Right lobe of liver (tissue), 6 donors: ENCODE measurements around the gene SHKBP1. TPM values are rescaled to one million over a fixed set of nuclear protein-coding genes. Genes with fewer than 3 reads are reported as not detected.
"Not testable (repeated sequence)": the region's sequence is repeated elsewhere in the genome, so short reads cannot be mapped to it uniquely, and the experiment has no call there.

Source experiments
- ATAC-seq, 4 donors: fragments of 200-7000 bp; cut with Tn5 transposase; one replicate each; pipeline ENCODE4 v1.9.1; 2020; ENCODE audit warnings: mild to moderate bottlenecking in 4 of 4, moderate library complexity in 4 of 4
- DNase-seq, 3 donors: peaks; one replicate each; pipeline ENCODE4 v3.0.0-alpha.2; 2020
- H3K27ac ChIP-seq, 3 donors: fragments of 200-600 bp; one replicate each; pipeline ENCODE4 v1.8.0; 2022
- H3K27me3 ChIP-seq, 2 donors: fragments of 200-600 bp; one replicate each; pipeline ENCODE4 v1.8.0; 2022
- H3K36me3 ChIP-seq, 4 donors: fragments of 200-600 bp; sonication (generic) in 1 of 4; one replicate each; pipeline versions ENCODE4 v1.5.1 to v1.8.0; 2017 to 2022; ENCODE audit warnings: control low read depth in 1 of 4
- H3K4me1 ChIP-seq, 4 donors: fragments of 200-600 bp; sonication (generic) in 1 of 4; one replicate each; pipeline versions ENCODE4 v1.5.1 to v1.8.0; 2017 to 2022; ENCODE audit warnings: control low read depth in 1 of 4
- H3K4me3 ChIP-seq, 3 donors: fragments of 200-600 bp; one replicate each; pipeline ENCODE4 v1.8.0; 2022
- H3K9me3 ChIP-seq, 4 donors: fragments of 200-600 bp; sonication (generic) in 1 of 4; one replicate each; pipeline versions ENCODE4 v1.5.1 to v1.8.0; 2017 to 2022; ENCODE audit warnings: control low read depth in 1 of 4
- POLR2A ChIP-seq: fragments of 450-650 bp; IDR thresholded peaks from one replicate; pipeline ENCODE4 v1.6.1; 2017; ENCODE audit warnings: antibody characterized with exemption, mild to moderate bottlenecking
- WGBS: methylation state at CpG from one replicate; pipeline ENCODE4 v1.1.6; 2018; ENCODE audit warnings: low coverage, low lambda C conversion rate; ENCODE audit not compliant: insufficient coverage; ENCODE audit errors: missing lambda C conversion rate; 5-methylcytosine and 5-hydroxymethylcytosine counted together
- intact Hi-C, 2 donors: fragments of 100-400 bp; cut with DNase I; formaldehyde crosslinking; loops; one replicate each; pipeline versions ENCODE4 v1.11.2 to v1.14.1; 2022
- total RNA-seq, 6 experiments: library from RNA; depleted of rRNA in 2 of 6; stranded (reverse); fragments of >200 nt in 2 of 6; fragmentation: NEBNext Ultra II Directional in 3 of 6; extraction: Animal tissue kit (Norgen Biotek cat#: 25700) in 3 of 6; gene quantifications; one replicate each; pipeline versions ENCODE4 v1.1.0 to v1.2.4, GENCODE V29; 2016 to 2023
- TF ChIP-seq, protein P1 (sequence below), 4 donors: fragments of 200-600 bp in 3 of 4; fragments of 450-650 bp in 1 of 4; IDR thresholded peaks; one replicate each; pipeline versions ENCODE4 v1.5.1 to v1.8.0; 2016 to 2022; ENCODE audit warnings: antibody characterized with exemption in 4 of 4, mild to moderate bottlenecking in 2 of 4
- donor health status: DM: no; HTN: yes; CAD: no.
- donor health status: DM: no; HTN: no; CAD: no.
- donor health status: DM: no; HTN: no; CAD: no.
- donor health status: DM: no; HTN: yes; CAD: no.
- donor health status: DM: no; HTN: yes; CAD: no.

Gene SHKBP1
- total RNA-seq, 6 experiments from 2014 or later: 16.1 to 29.0 (median 22.4) TPM

DNA sequence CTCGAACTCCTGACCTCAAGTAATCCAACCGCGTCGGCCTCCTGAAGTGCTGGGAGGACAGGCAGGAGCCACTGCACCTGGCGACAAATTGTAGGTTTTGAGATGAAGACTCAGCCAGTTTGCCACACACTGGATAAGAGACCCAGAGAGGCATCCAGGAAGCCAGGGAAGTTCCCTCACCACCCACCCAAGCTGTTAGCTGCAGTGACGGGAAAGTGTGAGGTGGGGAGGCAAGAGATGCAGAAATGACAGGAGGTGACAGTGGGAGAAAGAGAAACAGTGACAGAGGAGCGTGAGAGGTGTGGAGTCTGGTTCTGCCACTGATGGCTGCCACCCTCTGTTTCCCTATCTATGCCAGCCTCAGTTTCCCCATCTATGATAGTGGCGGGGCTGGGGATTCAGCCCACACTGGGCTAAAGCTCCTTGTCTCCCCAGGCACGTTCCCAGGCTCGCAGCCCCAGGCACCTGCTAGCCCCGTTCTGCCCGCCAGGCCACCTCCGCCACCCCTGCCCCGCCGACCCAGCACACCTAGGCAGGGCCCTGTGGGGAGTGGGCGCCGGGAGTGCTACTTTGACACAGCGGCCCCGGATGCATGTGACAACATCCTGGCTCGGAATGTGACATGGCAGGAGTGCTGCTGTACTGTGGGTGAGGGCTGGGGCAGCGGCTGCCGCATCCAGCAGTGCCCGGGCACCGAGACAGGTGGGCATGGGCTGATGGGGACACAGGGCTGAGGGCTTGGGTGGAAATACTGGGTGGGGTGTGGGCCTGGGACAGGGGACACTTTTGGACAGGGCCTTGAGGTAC, 45.5 kb downstream of the SHKBP1 start:
- no peak for DNase-seq
- 93% methylated on average over 7 of the region's 24 CpGs for WGBS

DNA sequence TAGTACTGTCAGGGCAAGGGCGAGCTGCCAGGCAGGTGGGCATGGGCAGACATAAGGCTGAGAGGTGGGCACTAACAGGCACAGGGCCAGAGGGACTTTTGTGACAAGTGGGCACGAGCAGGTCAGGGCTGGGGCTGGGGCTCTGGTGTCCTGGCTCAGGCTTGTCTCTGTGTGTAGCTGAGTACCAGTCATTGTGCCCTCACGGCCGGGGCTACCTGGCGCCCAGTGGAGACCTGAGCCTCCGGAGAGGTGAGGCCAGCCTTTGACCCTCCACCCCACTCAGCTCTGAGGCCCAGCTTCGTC, 46.1 kb downstream of the SHKBP1 start:
- no peak for TF ChIP-seq POLR2A
- TF ChIP-seq, protein P1, sequence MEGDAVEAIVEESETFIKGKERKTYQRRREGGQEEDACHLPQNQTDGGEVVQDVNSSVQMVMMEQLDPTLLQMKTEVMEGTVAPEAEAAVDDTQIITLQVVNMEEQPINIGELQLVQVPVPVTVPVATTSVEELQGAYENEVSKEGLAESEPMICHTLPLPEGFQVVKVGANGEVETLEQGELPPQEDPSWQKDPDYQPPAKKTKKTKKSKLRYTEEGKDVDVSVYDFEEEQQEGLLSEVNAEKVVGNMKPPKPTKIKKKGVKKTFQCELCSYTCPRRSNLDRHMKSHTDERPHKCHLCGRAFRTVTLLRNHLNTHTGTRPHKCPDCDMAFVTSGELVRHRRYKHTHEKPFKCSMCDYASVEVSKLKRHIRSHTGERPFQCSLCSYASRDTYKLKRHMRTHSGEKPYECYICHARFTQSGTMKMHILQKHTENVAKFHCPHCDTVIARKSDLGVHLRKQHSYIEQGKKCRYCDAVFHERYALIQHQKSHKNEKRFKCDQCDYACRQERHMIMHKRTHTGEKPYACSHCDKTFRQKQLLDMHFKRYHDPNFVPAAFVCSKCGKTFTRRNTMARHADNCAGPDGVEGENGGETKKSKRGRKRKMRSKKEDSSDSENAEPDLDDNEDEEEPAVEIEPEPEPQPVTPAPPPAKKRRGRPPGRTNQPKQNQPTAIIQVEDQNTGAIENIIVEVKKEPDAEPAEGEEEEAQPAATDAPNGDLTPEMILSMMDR (IDR thresholded peaks at IDR 0.05): no peak
- Histone ChIP-seq H3K27ac (no peak overlapping the region), H3K36me3 (no peaks in the 10 kb centered on the region), H3K27me3 (no peaks in the 10 kb centered on the region), H3K9me3 (no peaks in the 10 kb centered on the region), H3K4me3 (no peak overlapping the region), H3K4me1 (no peaks in the 10 kb centered on the region)
- no peak for ATAC-seq
- WGBS: 86% methylated on average over 1 of the region's 7 CpGs
- no peak for DNase-seq
- intact Hi-C loops: no loop called here

More for the DNA sequence above, 45.5 kb downstream of the SHKBP1 start:
- ATAC-seq: peak in 1 of 4 donors; percentile 14
- intact Hi-C loops: no loop called here
- no peak overlapping the region for H3K4me3 ChIP-seq
- no peaks in the 10 kb centered on the region for H3K36me3 ChIP-seq
- no peak overlapping the region for H3K27ac ChIP-seq
- no peaks in the 10 kb centered on the region for H3K9me3 ChIP-seq
- TF ChIP-seq POLR2A: no peak
- TF ChIP-seq, protein P1 (IDR thresholded peaks at IDR 0.05): no peak
- no peaks in the 10 kb centered on the region for H3K4me1 ChIP-seq
- H3K27me3 ChIP-seq: no peaks in the 10 kb centered on the region

DNA sequence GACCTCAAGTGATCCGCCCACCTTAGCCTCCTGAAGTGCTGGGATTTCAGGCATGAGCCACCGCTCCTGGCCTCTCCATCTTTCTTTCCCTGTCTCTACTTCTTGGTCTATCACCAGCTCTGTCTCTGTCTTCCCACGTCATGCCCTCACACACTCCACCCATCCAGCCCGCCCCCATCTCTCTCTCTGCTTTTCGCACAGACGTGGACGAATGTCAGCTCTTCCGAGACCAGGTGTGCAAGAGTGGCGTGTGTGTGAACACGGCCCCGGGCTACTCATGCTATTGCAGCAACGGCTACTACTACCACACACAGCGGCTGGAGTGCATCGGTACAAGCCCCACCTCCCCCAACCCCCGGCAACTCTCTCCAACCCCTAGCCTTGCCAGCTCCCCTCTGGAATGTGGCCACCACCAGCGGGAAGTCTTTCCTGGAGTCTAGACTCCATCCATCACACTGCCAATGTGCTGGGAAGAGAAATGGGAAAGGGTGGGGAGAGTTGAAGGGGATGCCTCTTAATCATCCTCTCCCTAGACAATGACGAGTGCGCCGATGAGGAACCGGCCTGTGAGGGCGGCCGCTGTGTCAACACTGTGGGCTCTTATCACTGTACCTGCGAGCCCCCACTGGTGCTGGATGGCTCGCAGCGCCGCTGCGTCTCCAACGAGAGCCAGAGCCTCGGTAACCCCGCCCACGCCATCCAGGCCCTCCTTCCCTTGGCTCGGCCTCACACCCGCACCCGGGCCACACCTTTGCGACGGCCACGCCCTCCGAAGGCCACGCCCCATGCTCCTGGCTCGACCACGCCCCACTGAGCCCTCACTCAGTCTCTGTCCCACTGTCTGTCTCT, 47.0 kb downstream of the SHKBP1 start:
- Histone ChIP-seq H3K4me1 (no peaks in the 10 kb centered on the region), H3K36me3 (no peaks in the 10 kb centered on the region), H3K9me3 (no peaks in the 10 kb centered on the region), H3K27ac (no peak overlapping the region), H3K4me3 (no peak overlapping the region), H3K27me3 (no peaks in the 10 kb centered on the region)
- peak in 1 of 3 donors; percentile 56 for DNase-seq
- WGBS: 53% methylated on average over 38 of the region's 41 CpGs
- ATAC-seq: peak; percentile 71 to 86 (median 80)
- TF ChIP-seq, protein P1 (IDR thresholded peaks at IDR 0.05): no peak
- no peak for TF ChIP-seq POLR2A
- intact Hi-C loops: no loop called here

DNA sequence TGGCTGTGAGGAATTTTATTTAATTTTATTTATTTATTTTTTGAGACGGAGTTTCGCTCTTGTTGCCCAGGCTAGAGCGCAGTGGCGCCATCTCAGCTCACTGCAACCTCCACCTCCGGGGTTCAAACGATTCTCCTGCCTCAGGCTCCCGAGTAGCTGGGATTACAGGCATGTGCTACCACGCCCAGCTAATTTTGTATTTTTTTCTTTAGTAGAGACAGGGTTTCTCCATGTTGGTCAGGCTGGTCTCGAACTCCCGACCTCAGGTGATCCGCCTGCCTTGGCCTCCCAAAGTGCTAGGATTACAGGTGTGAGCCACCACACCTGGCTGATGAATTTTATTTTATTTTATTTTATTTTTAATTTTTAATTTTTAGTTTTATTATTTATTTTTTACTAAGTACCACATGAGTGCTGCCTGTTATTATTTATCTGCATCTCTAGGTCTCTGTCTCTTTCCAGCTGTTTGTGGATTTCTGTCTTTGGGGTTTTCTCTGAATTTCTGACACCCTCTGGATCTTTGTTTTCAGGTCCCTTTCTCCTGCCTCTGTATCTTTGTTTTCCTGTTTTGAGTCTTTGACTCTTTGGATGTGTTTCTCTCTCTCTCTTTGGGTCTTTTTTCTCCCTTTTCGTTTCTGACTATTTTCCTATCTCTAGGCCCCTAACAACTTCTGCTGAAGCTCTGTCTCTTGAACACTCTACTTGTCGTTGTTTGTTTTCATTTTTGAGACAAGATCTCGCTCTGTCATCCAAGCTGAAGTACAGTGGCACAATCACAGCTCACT, 47.9 kb downstream of the SHKBP1 start:
- H3K36me3 ChIP-seq, H3K4me3 ChIP-seq, H3K4me1 ChIP-seq, H3K27ac ChIP-seq, DNase-seq, H3K27me3 ChIP-seq, intact Hi-C loops, ATAC-seq, H3K9me3 ChIP-seq: not testable (repeated sequence)
- WGBS: 66% methylated on average over 5 of the region's 14 CpGs
